Measurements from ENCODE around the gene SCARB2. TPM values are rescaled to one million over a fixed set of nuclear protein-coding genes. Genes with fewer than 3 reads are reported as not detected.

The SCARB2 gene
- total RNA-seq, 1 donor, result 181 TPM

GRCh38 chr4:76233083-76233482 lies 19.5 kb upstream of the SCARB2 start:
- TF ChIP-seq CTCF (IDR thresholded peaks at IDR 0.05; ENCODE audit: insufficient read depth, low read depth, low read length), result no peak
- peak overlapping the region; percentile 58 for H3K4me3 ChIP-seq (ENCODE audit: low read depth, low read length)
- DNase-seq (ENCODE audit: low read depth), result no peak

- no peak for DNase-seq (ENCODE audit: low read depth)
- peak overlapping the region; percentile 58 for H3K4me3 ChIP-seq (ENCODE audit: low read depth, low read length)
- TF ChIP-seq CTCF (IDR thresholded peaks at IDR 0.05; ENCODE audit: insufficient read depth, low read depth, low read length), result no peak
Measured at GRCh38 chr4:76232681-76233080, 19.1 kb upstream of the SCARB2 start.

- no peak for TF ChIP-seq CTCF (IDR thresholded peaks at IDR 0.05; ENCODE audit: insufficient read depth, low read depth, low read length)
- no peak overlapping the region for H3K4me3 ChIP-seq (ENCODE audit: low read depth, low read length)
- DNase-seq (ENCODE audit: low read depth), result no peak
Measured at GRCh38 chr4:76226418-76226817, 12.8 kb upstream of the SCARB2 start.

GRCh38 chr4:76224171-76224570 lies 10.5 kb upstream of the SCARB2 start:
- H3K4me3 ChIP-seq (ENCODE audit: low read depth, low read length), result no peak overlapping the region
- DNase-seq (ENCODE audit: low read depth), result no peak
- no peak for TF ChIP-seq CTCF (IDR thresholded peaks at IDR 0.05; ENCODE audit: insufficient read depth, low read depth, low read length)

- TF ChIP-seq CTCF (IDR thresholded peaks at IDR 0.05; ENCODE audit: insufficient read depth, low read depth, low read length), result no peak
- DNase-seq (ENCODE audit: low read depth), result peak; percentile 90
- no peak overlapping the region for H3K4me3 ChIP-seq (ENCODE audit: low read depth, low read length)
Measured at GRCh38 chr4:76219299-76220055, 5.9 kb upstream of the SCARB2 start.

GRCh38 chr4:76216975-76217814 lies 3.6 kb upstream of the SCARB2 start:
- H3K4me3 ChIP-seq (ENCODE audit: low read depth, low read length), result no peak overlapping the region
- TF ChIP-seq CTCF (IDR thresholded peaks at IDR 0.05; ENCODE audit: insufficient read depth, low read depth, low read length), result no peak
- DNase-seq (ENCODE audit: low read depth), result no peak
